ENCODE results near the gene JARID2.
A peak's percentile ranks its signal among the peaks of the same experiment; 100 is the strongest.

JARID2 gene

DNA sequence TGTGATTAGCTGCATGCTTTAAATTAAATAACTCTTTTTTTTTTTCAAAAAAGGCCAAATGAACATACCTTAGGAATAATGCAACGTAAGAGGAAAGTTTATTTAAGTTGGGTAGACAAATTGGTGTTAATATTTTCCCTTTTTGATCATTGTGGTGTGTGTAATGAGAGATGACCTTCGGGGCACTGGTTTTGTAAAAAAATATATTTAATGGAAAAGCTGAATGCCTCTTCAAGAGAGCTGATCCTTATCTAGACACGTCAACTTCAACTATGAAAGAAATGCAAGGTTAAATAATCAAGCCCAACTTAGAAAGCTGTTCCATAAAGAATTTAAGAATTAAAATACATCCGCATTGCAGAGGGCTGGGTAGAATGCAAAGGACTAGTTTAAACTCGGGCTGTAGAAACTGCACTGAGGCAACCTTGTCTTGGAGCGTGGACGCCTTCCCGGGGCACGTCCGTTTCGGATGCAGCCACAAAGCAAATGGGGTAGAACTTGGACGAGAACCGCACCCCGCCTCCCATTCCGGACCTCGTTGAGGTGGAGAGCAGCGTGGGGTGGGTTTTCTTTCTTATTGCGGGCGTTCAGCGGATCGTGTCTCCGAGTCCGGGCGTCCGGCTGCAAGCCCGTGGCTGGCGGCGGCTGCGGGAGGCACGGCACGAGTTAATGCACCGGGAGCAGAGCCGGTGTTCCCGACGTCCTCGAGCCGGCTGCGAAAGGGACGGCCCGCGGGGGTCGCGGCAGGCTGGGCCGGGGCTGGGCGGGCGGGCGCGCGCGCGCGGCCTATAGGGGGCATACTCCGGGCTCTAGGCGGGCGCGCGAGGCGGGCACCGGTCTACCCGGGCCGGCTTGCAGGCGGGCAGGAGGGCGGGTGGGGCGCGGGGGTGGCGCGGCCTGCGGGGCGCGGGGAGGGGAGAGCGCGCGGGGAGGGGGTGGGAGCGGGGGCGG, 1.9 kb downstream of the JARID2 start:
- DNase-seq: peak; percentile 79

DNA sequence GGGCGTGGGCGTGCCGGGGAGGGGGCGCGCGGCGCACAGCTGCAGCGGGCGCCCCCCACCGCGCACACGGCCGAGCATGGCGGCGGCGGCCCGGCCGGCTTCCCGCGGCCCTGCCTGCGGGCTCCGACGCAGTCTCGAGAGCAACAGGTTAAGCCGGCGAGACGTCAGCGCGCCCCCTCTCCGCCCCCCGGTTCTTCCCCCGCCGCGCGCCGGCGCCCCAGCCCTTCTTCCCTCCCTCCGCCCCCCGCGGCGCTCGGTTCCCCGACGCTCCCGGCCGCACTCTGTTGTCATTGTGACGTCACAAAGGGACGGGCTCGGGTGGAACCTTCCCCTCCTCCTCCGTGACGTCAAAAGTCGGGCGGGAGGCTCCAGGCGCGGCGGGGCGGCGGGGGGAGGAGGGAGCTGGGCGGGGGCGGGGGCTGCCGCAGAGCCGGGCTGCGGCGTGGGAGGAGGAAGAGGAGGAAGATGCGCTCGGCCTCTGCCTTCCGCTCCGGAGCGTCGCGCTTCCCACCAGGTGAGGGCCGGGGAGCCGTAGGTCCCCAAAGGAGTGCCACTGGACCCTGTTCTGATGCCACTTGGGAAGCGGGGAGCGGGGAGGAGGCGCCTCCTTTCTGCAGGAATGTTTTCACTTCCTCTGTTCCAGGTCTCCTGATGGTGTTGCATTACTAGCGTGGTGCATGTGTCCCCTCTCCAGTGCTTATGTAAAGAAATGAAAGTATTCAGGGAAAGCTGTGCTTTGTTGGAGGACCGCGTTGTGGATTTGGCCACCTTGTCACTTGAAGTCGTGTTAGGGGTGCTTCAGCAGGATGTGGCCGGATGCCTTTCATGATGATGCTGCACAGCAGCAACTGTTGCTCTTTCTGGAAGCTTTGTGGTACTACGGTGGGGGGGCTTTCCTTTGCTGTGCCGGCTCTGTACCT, 2.8 kb downstream of the JARID2 start:
- DNase-seq: peak; percentile 100

DNA sequence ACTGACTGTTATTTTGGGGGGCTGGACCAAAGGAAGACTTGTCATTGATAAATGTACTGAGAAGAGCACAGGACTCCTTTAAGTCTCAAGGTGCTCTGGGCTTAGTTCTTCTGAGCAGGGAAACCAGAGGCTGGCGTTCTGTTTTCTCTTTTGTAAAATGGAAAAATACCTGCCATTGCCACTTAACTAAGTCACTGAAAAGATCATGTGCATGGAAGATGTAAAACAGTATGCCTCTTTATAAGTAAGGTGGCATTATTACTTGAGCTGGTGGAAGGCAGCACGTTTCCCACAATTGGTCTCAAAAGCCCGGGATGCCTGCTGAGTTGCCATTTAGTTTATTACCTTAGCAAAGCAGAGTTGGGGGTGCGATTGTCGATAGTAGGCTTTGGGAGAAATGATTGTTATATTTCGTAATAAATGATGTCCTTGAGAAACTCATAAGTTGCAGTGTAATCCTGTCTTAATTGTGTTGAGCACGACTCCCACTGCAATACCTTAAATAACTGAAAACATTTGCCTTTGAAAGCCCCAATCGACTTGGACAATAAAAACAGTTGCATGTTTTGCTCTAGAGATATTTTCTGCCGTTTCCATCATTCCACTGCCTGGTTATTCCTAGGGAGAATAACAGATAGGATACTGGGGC, 3.6 kb downstream of the JARID2 start:
- no peak for DNase-seq

DNA sequence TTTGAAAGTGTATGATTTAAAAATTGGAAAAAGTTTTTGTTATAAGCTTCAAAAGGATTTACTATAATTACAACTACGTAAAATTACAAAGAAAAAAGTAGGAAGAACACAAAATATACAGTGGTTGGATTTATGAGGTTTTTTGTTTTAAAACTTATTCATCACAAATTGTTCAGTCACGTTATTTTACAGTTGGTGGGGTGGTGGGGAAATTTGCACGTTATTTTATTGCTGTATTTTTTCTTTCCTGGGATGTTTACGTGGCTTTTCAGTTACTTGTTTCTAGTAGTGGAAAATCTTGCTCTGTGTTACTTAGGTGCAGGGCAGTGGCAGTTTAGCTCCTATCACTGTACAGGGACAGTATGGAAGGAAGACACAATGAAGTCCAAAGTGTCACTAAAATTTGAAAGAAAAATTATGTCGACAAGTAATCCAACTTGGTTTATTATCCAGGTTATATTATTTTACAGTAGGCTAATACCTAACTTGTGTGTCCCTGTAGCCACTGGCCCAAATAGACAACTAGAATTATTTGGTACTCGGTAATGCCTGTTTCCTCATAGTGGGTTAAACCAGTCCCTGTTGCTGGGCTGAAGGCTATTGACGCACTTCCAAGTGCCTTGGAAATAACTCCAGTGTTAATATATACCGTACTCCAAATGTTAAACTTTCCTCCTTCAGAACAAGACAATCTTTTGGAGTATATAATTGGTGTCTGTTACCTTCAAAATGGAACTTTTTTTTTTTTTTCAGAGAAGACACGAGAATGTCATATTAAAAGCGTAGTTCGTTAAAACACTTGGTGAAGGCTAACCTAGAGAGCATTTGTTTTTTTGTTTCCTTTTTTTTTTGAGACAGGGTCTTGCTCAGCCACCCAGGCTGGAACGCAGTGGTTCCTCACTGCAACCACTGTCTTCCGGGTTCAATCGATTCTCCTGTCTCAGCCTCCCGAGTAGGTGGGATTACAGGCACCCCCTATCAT, 4.6 kb downstream of the JARID2 start:
- no peak for DNase-seq

DNA sequence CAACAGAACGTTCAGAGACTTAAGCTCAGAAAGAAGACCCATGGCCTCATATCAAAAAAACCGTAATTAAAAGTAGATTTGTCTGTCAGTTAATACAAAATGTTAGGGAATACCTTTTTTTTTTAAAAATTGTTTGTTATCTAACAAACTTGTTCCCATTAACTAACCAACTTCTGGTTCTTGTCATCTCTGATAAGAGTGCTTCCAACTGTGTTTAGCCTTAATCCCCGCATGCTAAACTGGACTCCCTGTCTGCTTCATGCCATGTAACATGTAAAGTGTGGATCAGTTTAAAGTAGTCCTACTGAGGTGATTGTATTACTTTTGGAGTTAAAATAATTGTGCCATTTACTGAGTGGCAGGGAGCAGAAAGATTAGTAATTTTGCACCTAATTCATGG, 6.3 kb downstream of the JARID2 start:
- DNase-seq: no peak

DNA sequence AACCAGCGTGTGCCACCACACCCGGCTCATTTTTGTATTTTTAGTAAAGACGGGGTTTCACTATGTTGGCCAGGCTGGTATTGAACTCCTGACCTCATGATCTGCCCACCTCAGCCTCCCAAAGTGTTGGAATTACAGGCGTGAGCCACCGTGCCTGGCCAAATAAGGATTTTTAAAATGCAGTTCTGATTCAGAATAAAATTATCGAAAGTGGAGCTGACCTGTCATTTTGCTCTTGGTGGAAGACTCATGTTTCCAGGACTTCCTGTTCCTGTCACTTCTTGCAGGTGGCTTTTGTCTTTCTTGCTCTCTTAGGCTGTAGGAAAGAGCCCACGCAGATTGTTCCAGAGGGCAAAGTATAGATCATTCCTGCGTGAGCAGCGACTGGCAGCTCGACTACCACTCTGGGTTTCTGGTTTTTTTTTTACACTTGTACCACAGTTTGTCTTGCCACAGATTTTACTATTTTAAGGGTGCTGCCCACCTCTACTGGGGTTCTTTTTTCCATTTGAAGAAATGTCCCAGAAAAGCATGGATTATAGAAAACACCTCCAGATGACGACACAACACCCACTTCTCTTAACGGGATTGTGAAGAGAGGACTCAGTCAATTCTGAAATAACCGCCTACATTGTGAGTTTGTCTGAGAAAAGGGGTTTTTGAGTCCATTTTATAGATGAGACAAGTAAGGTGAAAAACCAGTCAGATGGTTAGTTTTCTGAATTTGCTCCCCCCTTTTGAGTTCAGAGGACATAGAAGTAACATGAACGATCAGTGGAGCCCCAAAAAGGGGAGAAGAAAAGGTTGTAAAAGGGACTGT, 7.5 kb downstream of the JARID2 start:
- DNase-seq: no peak

DNA sequence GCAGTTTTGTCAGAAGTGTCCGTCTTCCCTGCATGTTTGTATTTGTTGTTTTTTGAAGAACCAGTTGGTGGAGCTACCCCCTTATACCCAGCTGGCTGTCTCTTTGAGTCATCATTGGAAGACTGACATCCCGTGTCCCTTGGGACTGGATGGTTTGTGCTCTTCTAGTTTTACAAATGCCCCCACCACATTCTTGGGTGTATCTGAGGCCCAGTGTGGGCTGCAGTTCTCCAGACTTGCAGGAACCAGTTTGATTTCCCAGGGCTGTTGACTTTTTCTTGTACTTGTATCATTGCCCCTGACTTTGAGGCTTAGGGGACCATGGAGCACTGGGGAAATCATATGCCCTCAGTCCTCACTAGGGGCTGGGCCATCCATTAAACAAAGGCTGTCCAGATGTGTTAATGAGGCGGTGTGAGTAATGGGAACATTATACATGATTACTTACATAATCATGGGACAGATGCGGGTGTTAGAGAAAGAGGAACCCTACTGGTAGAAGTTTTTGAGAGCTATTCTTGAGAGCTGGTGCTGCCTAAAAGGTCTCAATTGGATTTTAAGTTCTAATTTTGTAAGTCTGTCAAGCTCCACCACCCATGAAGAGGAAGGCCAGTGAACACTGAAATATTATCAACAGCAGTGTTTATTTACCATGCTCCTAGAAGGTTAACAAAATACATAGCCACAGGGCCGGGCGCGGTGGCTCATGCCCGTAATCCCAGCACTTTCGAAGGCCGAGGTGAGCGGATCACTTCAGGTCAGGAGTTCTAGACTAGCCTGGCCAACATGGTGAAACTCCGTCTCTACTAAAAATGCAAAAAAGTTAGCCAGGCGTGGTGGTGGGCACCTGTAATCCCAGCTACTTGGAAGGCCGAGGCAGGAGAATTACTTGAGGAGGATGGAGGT, 8.5 kb downstream of the JARID2 start:
- DNase-seq: no peak

DNA sequence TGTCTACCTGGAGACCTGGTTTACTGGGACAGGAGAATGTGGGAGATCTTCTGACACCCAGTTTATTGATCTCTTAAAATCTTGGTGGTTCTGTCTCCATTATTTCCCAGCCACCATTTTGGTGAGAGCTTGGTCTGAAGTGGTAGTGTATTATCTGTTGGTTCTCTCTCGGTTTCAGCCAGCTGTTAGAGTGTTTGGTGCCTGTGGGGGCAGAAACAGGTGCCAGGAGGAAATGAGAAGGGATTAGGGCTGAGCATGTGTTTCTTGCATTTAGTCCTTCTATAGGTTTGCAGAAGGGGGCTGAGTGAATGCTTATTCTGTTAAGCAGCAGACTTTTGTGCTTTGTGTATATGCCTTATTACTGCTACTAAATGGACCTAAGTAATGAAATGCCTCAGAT, 9.6 kb downstream of the JARID2 start:
- peak; percentile 87 for DNase-seq

DNA sequence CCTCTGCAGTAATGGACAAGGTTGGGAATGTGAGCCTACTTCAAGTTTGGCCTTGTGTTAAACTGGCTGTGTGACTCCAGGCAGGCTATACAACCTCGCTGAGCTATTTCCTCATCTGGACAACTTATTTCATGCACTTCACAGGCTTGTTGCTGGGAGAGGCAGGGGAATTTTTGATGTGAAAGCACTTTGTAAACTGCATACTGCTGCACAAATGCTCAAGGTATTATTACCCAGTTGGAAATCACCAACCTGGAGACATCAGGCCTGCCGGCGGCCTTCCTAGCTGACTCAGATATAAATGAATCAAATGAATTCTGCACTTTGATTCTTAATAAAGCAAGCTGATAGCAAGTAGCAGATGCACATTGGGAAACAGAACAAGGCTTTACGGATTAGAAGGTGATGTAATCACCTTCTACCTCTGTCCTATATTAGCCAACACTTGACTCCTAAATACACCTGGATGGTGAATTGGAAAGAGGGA, 10.1 kb downstream of the JARID2 start:
- peak; percentile 75 for DNase-seq

DNA sequence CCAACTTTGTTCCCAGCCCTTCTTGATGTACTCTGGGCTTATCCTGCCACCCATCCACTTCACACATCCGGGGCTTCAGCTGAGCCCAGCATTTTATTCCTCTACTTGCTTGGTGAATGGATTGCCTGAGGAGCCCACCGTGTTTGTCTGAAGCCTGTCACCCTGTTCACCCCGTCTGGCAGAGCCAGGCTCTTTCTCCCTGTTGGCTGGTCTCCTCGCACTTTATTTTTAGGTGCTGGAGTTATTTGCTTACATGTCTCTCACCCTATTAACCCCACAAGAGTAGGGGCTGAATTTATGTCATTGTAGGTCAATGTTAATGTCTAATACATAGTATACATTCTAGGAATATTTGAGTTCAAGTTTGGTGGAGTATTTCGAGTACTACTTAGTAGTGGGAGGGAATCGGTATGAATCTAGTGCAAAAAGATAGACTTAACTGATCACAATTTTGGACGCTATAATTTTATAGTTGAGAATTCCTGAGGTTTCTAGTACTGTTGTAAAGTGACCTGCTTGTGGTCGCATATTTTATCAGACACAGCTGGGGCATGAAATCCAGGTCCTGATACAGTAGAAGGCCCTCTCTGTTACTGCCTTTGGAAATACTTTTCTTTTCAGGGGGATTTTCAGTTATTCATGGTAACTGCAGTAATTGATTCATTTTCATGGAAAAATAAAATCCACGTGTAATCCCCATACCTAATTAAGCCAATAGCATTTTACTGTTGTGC, 10.8 kb downstream of the JARID2 start:
- no peak for DNase-seq

DNA sequence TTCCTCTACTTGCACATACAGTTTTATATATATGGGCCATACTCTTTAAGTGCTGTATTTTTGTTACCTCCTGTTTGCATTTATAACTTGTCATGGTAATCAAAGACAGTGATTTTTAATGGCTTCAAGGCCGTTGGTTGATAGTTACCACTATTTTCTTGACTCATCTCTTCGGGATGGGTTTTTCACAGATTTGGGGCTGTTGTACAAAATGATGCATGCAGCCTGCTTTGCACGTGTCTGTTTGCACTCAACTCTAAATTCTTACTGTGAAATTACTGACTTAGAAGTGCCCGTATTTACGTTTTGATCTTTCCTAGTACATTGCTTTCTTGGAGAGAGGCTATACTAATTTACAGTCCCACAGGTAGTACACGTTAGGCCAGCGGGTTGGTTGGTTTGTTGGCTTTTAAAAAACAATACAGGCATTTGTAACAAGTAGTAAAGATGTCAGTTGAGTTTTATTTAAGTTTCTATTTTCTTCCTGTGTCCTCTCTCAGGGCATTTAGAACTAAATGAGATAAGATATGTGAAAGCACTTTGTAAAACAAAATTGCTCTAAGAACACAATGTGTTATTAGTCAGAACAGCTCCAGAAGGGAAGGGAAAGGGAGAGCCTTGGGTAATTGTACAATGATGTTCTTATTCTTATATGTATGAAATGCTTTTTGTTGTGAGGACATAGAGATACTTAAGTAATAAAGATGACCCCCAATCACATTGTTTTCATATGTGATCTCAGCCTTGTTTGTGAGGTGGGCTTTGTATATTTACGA, 11.7 kb downstream of the JARID2 start:
- DNase-seq: no peak

DNA sequence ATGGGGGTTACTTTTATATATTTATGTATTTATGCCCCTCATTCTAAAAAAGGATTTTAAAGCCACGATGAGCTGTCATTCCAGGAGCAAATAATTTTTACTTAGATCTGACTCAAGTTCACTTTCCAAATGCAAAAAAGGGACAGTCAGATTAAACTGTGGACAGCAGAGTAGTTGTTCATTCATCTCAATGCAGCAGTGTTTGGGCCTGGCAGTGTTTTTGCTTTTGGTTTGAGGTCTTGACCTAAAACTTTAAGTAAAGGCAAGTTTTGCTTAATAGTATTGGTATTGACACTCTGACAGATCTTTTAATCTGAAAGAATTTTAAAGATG, 13.9 kb downstream of the JARID2 start:
- no peak for DNase-seq

DNA sequence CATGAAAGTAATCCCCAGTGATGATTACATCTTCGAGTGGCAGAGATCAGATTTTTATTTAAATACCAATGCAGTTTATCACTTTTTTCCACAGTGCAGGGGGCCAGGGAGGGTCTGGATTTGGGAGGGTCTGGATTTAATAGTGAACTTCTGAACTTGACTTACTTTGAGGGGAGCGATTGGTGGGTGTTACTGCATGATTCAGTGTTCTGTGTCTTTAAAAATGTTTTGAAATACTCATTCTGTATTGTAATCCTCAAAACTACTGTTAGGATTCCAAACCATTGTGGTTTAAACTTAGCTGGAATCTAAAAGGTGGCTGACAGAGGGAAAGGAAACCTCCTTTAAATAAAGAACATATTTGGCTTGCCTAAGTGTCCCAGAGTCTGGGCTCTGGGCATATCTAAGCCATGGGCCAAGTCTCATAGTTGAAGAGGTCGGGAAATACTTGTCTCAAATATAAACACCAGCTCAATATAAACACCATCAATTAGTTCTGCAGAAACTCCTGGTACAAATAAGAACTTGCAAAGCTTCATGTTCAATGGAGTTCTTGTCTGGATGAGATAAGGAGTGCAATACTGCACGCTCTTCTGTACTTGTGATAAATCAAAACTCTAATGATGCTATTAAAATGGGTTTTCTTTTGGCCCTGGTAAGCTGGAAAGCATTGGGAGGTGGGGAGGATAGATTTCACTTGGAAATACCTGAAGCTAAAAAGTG, 14.4 kb downstream of the JARID2 start:
- no peak for DNase-seq

DNA sequence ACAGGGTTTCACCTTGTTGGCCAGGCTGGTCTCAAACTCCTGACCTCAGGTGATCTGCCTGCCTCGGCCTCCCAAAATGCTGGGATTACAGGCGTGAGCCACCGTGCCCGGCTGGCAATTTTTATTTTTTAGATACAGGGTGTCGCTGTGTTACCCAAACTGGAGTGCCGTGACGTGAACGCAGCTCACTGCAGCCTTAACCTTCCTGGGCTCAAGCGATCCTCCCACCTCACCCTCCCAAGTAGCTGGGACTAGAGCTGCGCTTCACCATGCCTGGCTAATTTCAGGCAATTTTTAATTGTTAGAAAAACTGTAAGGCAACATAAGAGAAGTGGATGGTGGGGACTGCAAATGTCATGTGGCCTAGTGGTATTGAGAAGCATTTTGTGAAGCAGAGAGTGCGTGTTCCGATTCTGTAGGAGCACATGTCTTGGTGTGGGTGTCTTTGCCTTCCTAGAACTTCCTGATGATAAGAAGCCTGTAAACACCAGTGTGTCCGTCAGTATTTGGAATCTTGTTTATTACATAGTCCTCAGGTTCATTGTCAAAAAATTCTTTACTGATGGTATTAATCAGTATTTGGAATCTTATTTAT, 18.0 kb downstream of the JARID2 start:
- DNase-seq: no peak

DNA sequence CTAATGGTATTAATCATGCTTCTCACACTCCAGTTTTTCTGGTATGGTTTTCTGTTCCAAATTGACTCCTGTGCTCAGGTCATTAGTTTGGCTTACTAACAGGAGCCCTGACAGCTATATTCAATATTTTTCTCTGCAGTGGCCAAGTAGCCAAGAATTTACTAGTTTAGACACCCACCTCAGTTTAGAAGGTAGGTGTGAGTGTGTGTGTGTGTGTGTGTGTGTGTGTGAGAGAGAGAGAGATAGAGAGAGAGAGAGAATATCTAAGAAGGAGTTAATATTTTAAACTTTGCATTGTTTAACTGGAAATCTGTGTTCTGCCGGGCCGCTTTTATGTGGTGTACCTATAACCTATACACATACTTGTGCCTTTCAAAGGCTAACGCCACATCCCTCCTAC, 18.5 kb downstream of the JARID2 start:
- no peak for DNase-seq

DNA sequence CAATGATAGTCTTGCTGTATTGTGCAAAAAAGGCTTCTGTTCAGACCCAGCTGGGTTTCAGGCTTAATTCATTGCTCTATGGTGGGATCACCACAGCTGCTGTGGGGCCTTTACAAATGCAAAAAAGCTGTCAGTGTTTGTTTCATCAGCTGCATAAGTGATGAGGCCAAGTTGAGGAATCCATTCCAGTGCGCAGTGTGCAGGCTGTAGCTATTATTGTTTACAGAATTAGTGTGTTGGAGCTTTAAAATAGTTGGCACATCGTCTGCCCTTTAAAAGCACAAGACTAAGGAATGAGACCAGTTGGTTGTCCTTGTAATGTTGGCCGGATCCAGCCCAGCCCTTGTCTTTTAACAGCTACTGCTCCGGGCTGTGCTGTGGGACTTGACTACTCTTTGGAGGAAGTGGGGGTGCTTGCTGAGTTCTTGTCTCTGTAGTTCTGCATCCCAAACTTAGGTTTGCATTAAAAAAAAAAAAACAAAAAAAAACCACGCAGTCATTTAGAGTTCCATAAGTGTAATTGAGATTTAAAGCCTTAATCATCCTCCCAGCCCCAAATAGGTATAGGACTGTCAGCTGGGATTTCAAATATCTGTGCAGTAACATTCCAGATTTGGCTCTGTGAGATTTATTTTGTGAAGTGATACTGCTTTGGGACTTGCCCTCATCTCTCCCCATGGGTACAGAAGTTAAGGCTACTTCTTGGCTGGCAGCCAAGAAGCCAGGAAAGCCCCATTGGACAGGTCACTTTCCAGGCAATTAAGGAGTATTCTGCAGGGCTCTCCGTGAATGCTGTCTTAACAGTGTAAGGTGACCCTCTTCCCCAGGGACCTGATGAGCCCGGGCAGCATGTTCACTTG, 19.3 kb downstream of the JARID2 start:
- no peak for DNase-seq

Data from RPMI8226 (cell line).